Activated gamma-delta T cell treated with anti-CD3 and anti-CD28 coated beads, Interleukin-2, amount 50 U/mL, for 16 hours (primary cell): Measurements from ENCODE around the gene RPL18.
"Not testable (repeated sequence)": the region's sequence is repeated elsewhere in the genome, so short reads cannot be mapped to it uniquely, and the experiment has no call there.

Source experiments
- DNase-seq: peaks from one replicate; pipeline ENCODE4 v3.0.0-alpha.2; 2020; ENCODE audit warnings: low read depth

Gene RPL18

GRCh38 chr19:48644839-48645619 lies 26.1 kb upstream of the RPL18 start:
- DNase-seq, result peak; percentile 58

- DNase-seq, result no peak
These were observed 25.4 kb upstream of the RPL18 start for GRCh38 chr19:48644355-48644754.

GRCh38 chr19:48642862-48643261 lies 23.9 kb upstream of the RPL18 start:
- no peak for DNase-seq

GRCh38 chr19:48641850-48642249 lies 22.9 kb upstream of the RPL18 start:
- no peak for DNase-seq

- DNase-seq, result no peak
These were observed 20.8 kb upstream of the RPL18 start for GRCh38 chr19:48639483-48640375.

- no peak for DNase-seq
These were observed 19.9 kb upstream of the RPL18 start for GRCh38 chr19:48638831-48639381.

GRCh38 chr19:48637948-48638830 lies 19.2 kb upstream of the RPL18 start:
- DNase-seq, result peak; percentile 70

- peak; percentile 100 for DNase-seq
These were observed 18.5 kb upstream of the RPL18 start for GRCh38 chr19:48637449-48637947.

- no peak for DNase-seq
These were observed 18.0 kb upstream of the RPL18 start, which contains the start of gene DBP for GRCh38 chr19:48636859-48637448. Gene DBP, minus strand, starts transcription at chr19:48637379. Its CDS starts 385 bp downstream, at chr19:48636994.

GRCh38 chr19:48635966-48636858 lies 17.2 kb upstream of the RPL18 start:
- DNase-seq, result no peak

- DNase-seq, result peak; percentile 66
These were observed 16.4 kb upstream of the RPL18 start for GRCh38 chr19:48635263-48635965.

- DNase-seq, result peak; percentile 84
These were observed 15.7 kb upstream of the RPL18 start for GRCh38 chr19:48634424-48635262.

GRCh38 chr19:48634036-48634342 lies 15.0 kb upstream of the RPL18 start:
- DNase-seq, result no peak

- no peak for DNase-seq
These were observed 14.4 kb upstream of the RPL18 start for GRCh38 chr19:48633148-48634035.

GRCh38 chr19:48632692-48633147 lies 13.7 kb upstream of the RPL18 start:
- no peak for DNase-seq

GRCh38 chr19:48632286-48632685 lies 13.3 kb upstream of the RPL18 start:
- not testable (repeated sequence) for DNase-seq

- DNase-seq, result no peak
These were observed 12.2 kb upstream of the RPL18 start for GRCh38 chr19:48631225-48631624.
